ENCODE measurements around the gene ACSM2B.

DNA sequence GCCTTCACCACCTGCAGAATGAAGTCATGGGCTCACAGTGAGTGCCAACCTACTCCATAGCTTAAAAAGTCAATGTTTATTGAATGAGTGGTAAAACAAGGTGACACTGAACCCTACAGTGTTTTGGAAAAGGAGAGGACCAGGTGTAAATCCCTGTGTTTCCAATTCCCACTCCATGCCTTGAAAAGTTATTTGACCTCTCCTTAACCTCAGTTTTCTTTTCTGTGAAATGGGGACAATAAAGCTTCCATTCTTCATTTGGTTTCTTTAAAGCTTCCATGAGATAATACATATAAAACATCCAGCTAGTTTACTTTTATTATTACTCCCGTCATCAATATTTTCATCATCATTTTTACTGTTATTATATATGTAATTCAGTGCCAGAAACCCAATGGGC is 48.0 kb upstream of the ACSM2B start:
- TF ChIP-seq POLR2AphosphoS5 (IDR thresholded peaks at IDR 0.05; ENCODE audit: low read depth) = no peak
- TF ChIP-seq, protein P1, sequence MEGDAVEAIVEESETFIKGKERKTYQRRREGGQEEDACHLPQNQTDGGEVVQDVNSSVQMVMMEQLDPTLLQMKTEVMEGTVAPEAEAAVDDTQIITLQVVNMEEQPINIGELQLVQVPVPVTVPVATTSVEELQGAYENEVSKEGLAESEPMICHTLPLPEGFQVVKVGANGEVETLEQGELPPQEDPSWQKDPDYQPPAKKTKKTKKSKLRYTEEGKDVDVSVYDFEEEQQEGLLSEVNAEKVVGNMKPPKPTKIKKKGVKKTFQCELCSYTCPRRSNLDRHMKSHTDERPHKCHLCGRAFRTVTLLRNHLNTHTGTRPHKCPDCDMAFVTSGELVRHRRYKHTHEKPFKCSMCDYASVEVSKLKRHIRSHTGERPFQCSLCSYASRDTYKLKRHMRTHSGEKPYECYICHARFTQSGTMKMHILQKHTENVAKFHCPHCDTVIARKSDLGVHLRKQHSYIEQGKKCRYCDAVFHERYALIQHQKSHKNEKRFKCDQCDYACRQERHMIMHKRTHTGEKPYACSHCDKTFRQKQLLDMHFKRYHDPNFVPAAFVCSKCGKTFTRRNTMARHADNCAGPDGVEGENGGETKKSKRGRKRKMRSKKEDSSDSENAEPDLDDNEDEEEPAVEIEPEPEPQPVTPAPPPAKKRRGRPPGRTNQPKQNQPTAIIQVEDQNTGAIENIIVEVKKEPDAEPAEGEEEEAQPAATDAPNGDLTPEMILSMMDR (IDR thresholded peaks at IDR 0.05; ENCODE audit: insufficient read depth, low read length) = no peak

Measured in HL-60 (cell line).